Pancreas (tissue), 10 donors: ENCODE results near the gene MAP2K2. TPM values are rescaled to one million over a fixed set of nuclear protein-coding genes. Genes with fewer than 3 reads are reported as not detected.

Experiments used
- ATAC-seq, 4 donors: fragments of 200-7000 bp; cut with Tn5 transposase; one replicate each; pipeline versions ENCODE4 v1.8.0 to v1.9.1; 2020; ENCODE audit warnings: mild to moderate bottlenecking in 4 of 4, moderate library complexity in 4 of 4
- DNase-seq, 6 donors: peaks; one replicate each; pipeline ENCODE4 v3.0.0-alpha.2; 2020
- FAIRE-seq: peaks from 2 replicates; lab custom pipeline; 2012; peaks lifted over from hg19 to GRCh38; lab: Jason Lieb, UNC
- H3K27ac ChIP-seq, 4 donors: fragments of 200-600 bp; sonication (generic); 1 replicate in 3 of 4; 2 replicates in 1 of 4; pipeline versions ENCODE4 v1.5.0 to v1.8.0; 2020
- H3K27me3 ChIP-seq, 4 donors: fragments of 200-600 bp; one replicate each; pipeline ENCODE4 v1.8.0; 2021
- H3K36me3 ChIP-seq, 3 donors: fragments of 200-600 bp; sonication (generic) in 1 of 3; one replicate each; pipeline versions ENCODE4 v1.5.0 to v1.8.0; 2020 to 2021
- H3K4me1 ChIP-seq, 3 donors: fragments of 200-600 bp; one replicate each; pipeline ENCODE4 v1.8.0; 2021
- H3K4me3 ChIP-seq, 4 donors: fragments of 200-600 bp; sonication (generic) in 2 of 4; one replicate each; pipeline versions ENCODE4 v1.5.0 to v1.8.0; 2020 to 2021
- H3K9me3 ChIP-seq, 4 donors: fragments of 200-600 bp; one replicate each; pipeline ENCODE4 v1.8.0; 2021
- CTCF ChIP-seq, 4 donors: fragments of 200-600 bp; sonication (generic) in 3 of 4; IDR thresholded peaks; one replicate each; pipeline versions ENCODE4 v1.5.0 to v1.8.0; 2021; ENCODE audit warnings: antibody characterized with exemption in 4 of 4
- WGBS, 2 donors: extraction: QIAGEN DNeasy Blood & Tissue Kit; methylation state at CpG; one replicate each; pipeline ENCODE4 v1.1.7; 2013; 5-methylcytosine and 5-hydroxymethylcytosine counted together
- intact Hi-C, 3 donors: fragments of 100-400 bp; cut with DNase I; formaldehyde crosslinking; loops; one replicate each; pipeline versions ENCODE4 v1.11.1 to v1.14.2; 2022
- polyA plus RNA-seq, 2 donors: library from polyadenylated mRNA; stranded (reverse); fragments of 200-250 nt; gene quantifications; one replicate each; pipeline ENCODE4 v1.2.3, GENCODE V29; 2013
- total RNA-seq, 6 donors: library from RNA; stranded (reverse); fragmentation: NEBNext Ultra II Directional in 4 of 6; extraction: Animal tissue kit (Norgen Biotek cat#: 25700) in 4 of 6; gene quantifications; one replicate each; pipeline versions ENCODE4 v1.2.1 to v1.2.4, GENCODE V29; 2021 to 2023
- donor health status: healthy with polysubstance abuse.
- donor health status: DM: no; HTN: no; CAD: no; lungs with moderate emphysema.
- donor health status: DM: no; HTN: no; CAD: no.
- donor health status: control.
- donor health status: control.
- donor health status: Bipolar disorder and iron deficiency.
- donor health status: DM: yes; HTN: yes; CAD: no.
- donor health status: DM: no; HTN: no; CAD: no.
- donor health status: DM: no; HTN: no; CAD: no.
- donor health status: DM: yes; HTN: yes; CAD: no.

Gene MAP2K2
- 10 to 100 TPM; 52.4 to 78.1 (median 70.0) TPM for total RNA-seq
- 100 to 1,000 TPM; 107 to 183 TPM for polyA plus RNA-seq

- Histone ChIP-seq H3K27ac (peak within 1 kb of the TSS in 2 of 4 donors; percentile 16 to 50), H3K27me3 (no peaks in the 10 kb centered on the region), H3K36me3 (no peaks in the 10 kb centered on the region), H3K4me1 (peaks cover 0 to 8% (median 7%) of the 10 kb centered on the region in 3 donors), H3K4me3 (peak within 1 kb of the TSS; percentile 52 to 60 (median 58)), H3K9me3 (no peaks in the 10 kb centered on the region)
- TF ChIP-seq CTCF (IDR thresholded peaks at IDR 0.05), result no peak
- ATAC-seq (peak; percentile 98 to 99 (median 99)), FAIRE-seq (no peak), DNase-seq (peak; percentile 92 to 100 (median 96))
- WGBS, 2 donors, result 2 to 4% methylated on average over 41 to 102 of the region's 102 CpGs
- intact Hi-C loops, result no loop called here
These were observed at the start of gene MAP2K2 for GRCh38 chr19:4123615-4124568. Gene MAP2K2 (minus strand): TSS chr19:4124122. CDS start chr19:4123875, 247 bp downstream.

- intact Hi-C loops, result no loop called here
- no peak for TF ChIP-seq CTCF (IDR thresholded peaks at IDR 0.05)
- no peak for FAIRE-seq
- no peak overlapping the region for H3K4me3 ChIP-seq
- H3K9me3 ChIP-seq, result no peaks in the 10 kb centered on the region
- no peaks in the 10 kb centered on the region for H3K27me3 ChIP-seq
- H3K36me3 ChIP-seq, result peaks cover 0 to 17% (median 0%) of the 10 kb centered on the region in 3 donors
- H3K27ac ChIP-seq, result no peak overlapping the region
- ATAC-seq, result peak; percentile 85 to 98 (median 91)
- H3K4me1 ChIP-seq, result no peaks in the 10 kb centered on the region
- WGBS, 2 donors, result 4 to 7% methylated on average over 44 to 45 of the region's 45 CpGs
- DNase-seq, result peak; percentile 45 to 89 (median 70)
These were observed 49.0 kb upstream of the MAP2K2 start for GRCh38 chr19:4172861-4173473.

- no peaks in the 10 kb centered on the region for H3K9me3 ChIP-seq
- no peak overlapping the region for H3K27ac ChIP-seq
- no peaks in the 10 kb centered on the region for H3K27me3 ChIP-seq
- 50 to 68% methylated on average over 22 of the region's 22 CpGs for WGBS, 2 donors
- ATAC-seq, result no peak
- intact Hi-C loops, result no loop called here
- peak in 1 of 6 donors; percentile 60 for DNase-seq
- FAIRE-seq, result no peak
- no peak for TF ChIP-seq CTCF (IDR thresholded peaks at IDR 0.05)
- no peak overlapping the region for H3K4me3 ChIP-seq
- H3K36me3 ChIP-seq, result peaks cover 0 to 11% (median 0%) of the 10 kb centered on the region in 3 donors
- no peaks in the 10 kb centered on the region for H3K4me1 ChIP-seq
These were observed 47.8 kb upstream of the MAP2K2 start for GRCh38 chr19:4171676-4172075.

- intact Hi-C loops, result no loop called here
- DNase-seq, result no peak
- no peak for ATAC-seq
These were observed 40.3 kb upstream of the MAP2K2 start for GRCh38 chr19:4164262-4164661.

More at GRCh38 chr19:4164262-4164661, 40.3 kb upstream of the MAP2K2 start:
- Histone ChIP-seq H3K4me1 (no peaks in the 10 kb centered on the region), H3K9me3 (no peaks in the 10 kb centered on the region), H3K27me3 (no peaks in the 10 kb centered on the region), H3K4me3 (no peak overlapping the region), H3K27ac (no peak overlapping the region), H3K36me3 (no peaks in the 10 kb centered on the region)
- FAIRE-seq, result no peak
- no peak for TF ChIP-seq CTCF (IDR thresholded peaks at IDR 0.05)
- WGBS, 2 donors, result 38 to 56% methylated on average over 11 of the region's 11 CpGs
